SIG-M5 treated with dmso at 0.1 percent for 504 hours (cell line): Measurements from ENCODE around the gene DCST2.

Experiments
- DNase-seq: peaks from one replicate; lab custom pipeline; 2025; ENCODE audit not compliant: unreplicated experiment; lab: John Stamatoyannopoulos, UW

Gene DCST2

DNA sequence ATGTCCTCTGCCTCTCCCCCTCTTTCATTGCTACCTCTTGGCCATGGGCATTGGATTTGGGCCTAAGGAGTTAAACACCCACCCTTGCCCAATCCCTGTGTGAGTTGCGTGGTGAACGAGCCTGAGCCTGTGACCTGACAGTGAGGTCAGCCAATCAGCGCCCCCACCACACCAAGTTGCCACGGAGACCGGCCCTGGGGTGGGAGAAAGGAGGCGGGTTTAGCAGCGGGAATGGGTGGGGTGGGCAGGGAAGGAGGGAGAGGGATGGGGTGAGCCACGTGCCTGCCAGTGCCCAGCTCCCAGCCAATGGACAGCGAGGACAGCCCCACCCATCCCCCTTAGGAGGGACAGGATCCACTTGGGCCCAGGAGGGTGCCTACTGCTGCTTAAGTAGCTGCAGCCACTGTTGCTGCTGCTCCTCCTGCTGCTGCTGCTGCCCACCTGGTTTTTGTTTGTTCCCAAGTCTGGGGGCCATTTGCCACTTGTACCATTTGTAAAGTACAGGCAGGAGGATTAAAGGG lies 21.5 kb downstream of the DCST2 start:
- DNase-seq = peak; percentile 41

DNA sequence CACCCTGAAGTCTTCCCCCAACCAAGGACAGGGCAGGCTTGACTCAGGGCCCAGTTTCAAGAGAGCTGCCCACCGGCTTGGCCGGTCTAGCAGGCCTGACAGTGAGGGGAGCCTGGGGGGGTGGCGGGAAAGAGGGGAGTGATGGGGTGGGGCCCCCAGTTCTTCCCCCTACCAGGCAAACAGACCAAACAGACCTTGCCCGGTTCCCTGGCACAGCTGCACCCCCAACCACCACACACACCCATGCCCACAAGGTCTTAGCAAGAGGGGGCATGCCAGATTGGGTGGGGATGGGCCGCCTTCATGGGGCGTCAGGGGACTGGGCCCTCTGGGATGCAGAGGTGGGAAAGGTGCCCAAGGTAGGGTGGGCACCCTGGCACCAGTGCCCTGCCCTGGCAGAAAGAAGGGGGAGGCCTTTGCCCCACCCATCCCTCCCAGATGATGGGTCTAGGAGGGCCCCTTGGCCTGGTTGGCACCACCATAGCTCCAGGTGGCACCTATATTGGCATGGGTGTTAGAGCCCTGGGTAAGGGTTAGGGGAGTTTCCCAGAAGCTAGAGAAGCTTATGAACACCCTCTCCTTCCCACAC lies 22.1 kb downstream of the DCST2 start:
- no peak for DNase-seq

DNA sequence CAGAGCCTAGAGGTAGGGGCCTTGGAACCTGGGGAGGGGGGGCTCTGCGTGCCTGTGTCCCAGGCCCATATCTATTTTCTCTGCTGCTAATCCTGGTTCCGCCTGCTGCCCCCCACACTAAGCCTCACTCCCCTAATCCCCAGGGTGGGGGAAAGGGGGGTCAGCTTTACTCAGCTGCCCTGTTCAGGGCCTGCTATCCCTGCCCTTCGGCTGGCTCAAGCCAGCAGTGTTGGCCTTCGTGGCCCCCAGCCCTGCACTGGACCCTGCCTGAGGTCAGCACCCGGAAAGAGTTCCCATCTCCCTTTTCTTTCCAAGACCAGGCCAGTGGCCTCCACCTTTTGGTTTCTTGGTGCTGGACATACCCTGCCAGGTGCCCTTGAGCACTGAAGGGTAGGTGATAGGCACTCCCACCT lies 22.6 kb downstream of the DCST2 start:
- DNase-seq = no peak

DNA sequence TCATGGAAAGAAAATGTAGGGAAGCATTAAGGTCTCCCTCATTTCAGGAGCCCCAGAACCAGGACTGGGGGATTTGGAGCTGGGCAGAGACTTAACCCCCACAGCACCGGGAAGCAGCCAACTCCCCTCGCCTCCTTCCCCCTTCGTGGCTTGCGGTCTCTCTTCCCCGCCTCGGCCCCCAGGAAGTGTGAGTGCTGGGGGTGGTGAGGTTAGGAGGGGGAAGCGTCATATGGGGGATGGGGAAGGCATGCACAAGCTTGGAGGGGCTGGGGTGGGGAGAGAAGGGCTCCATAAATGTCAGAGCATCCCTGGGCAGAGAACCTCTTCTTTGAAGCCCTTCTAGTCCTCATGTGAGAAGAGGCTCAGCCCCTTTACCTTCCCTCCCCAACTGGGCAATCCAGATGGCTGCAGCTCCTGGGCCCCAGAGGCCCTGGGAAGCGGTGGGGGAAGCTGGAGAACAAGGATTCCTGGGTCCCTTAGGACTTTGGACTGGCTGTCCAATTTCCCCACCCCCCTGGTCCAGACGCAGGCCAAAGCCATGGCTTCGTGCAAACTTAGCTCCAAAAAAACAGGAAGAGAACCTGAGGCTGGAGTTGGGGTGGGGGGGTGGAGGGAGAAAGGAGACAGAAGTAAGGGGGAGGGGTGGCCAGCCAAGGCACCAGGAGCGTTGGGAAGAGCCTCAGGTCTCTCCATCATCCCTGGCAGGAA lies 23.2 kb downstream of the DCST2 start:
- peak; percentile 80 for DNase-seq

DNA sequence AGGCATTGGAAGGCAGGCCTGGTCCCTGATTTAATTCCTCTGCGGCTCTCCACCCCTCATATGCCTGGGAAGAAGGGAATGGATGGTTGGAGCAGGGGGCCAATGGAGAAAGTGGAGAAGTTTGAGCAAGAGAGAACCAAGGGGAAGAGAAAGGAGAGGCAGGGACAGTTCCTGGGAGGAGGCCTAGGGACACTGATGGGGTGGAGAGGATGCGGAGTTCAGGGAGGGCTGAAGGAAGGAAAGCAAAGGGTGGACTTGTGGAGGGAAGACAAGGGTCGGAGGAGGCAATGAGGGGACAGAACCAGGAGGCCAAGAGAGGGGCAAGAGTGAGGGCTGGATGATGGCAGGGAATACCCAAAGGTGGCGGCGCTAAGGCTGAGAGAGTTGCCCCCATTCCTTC lies 23.8 kb downstream of the DCST2 start:
- DNase-seq = no peak

DNA sequence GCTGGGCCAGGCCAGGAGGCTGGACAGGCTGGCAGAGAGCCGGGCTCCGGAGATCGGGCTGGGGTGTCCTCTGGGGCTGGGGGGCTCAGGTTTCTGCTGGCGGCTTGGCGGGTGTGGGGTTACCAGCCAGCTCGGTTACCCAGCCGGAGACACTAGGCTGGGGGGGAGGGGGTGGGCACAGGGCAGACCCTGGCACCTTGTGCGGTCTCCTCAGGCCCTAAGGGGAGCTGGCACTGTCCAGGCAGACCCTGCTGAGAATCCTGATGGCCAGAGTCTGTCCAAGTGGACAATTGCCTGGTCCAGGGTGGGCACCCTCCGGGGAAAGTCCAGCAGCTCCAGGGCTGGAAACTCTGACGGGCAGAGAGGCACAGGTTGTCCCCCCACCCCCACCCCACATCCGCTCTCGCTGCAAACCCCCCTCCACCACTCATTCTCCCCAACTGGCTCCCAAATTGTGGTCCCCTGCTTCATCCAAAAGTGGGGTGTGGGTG lies 24.3 kb downstream of the DCST2 start:
- DNase-seq = no peak

DNA sequence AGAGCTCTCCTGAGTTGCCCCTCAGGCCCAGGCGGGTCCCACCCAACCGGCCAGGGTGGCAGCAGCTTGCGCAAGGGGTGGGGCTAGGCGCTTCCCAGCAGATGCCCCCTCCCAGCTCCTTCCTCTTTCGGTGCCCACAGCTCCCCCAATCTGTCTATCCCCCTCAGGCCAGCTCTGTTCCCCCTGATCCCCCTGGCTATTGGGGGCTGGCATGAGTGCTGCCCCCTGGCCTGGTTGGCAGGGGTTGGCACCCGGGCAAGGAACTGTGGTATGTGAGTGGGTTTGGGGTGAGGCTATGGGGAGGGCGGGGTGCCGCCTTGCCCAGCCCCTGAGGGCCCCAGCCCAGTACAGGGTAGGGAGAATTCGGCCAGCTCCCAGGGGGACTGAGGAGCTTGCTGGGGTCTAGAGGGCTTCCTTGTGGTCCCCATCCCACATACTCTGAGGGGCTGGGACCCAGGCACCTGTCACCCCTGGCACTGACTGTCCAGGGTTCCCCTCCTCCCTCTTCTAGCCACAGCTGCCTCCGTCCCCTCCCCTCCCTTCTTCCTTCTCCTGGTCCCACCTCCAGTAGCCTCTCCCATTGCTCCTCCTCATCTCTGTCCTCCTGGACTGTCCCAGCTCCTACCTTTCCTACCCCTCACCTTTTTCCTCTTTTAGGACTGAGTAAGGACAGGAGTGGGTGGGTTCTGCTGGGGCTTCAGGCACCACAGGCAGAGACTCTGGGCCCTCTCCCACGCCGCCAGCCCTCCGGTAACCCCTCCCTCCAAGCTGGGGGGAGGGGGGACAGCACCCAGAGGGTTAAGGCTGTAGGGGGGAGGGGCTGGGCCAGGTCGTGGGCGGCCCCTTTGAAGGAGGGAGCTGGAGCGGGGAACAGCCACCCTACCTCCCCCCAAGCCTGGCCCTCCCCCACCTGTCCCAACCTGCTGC lies 25.3 kb downstream of the DCST2 start:
- DNase-seq = peak; percentile 80

DNA sequence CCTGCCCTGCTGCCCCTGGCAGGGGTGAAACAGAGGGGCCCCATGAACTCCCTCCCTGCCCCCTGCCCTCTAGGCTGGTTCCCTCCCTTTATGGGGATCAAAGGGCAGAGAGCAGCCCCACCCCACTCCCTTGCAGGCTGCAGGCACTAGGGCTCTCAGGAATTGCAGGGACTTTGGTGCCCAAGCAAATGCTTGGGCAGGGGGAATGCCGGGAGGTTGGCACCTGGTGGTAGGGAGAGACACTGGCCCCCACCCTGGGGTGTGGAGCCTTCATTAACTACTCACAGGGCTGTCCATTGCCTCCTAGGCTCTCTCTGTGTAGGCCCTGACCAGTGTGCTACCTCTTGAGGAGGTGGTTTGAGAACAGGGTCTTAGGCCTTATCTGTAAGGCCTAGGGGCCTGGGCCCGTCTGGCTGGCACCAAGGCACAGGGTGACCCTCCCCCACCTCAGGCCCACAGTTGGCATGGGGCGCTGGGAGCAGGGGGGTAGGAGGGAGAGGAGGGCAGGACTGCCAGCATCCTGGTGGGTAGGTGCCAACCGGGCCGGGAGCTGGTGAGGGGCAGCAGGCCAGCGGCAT lies 26.2 kb downstream of the DCST2 start:
- DNase-seq = no peak

DNA sequence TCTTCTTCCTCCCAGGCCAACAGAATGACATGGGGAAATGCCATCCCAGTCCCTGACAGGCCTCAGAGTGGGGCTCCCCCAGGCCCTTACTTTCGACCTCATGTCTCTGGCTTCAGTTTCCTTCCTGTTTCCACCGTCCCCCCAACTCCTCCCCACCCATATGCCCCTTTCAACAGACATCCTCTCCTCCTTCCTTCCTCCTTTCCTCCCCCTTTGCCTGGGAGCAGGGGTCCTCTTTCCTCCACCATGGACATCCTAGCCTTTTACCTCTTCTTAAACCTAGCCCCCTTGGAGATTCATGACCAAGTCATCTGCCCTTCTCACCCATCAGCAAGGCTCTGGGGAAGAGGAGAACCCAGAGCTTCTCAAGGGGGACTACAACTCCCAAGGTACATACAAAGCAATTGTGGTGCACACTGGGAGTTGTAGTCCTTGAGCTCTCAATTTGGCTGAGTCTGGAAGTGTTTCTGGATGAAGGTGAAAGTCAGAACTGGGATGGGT lies 26.9 kb downstream of the DCST2 start:
- DNase-seq = peak; percentile 92

DNA sequence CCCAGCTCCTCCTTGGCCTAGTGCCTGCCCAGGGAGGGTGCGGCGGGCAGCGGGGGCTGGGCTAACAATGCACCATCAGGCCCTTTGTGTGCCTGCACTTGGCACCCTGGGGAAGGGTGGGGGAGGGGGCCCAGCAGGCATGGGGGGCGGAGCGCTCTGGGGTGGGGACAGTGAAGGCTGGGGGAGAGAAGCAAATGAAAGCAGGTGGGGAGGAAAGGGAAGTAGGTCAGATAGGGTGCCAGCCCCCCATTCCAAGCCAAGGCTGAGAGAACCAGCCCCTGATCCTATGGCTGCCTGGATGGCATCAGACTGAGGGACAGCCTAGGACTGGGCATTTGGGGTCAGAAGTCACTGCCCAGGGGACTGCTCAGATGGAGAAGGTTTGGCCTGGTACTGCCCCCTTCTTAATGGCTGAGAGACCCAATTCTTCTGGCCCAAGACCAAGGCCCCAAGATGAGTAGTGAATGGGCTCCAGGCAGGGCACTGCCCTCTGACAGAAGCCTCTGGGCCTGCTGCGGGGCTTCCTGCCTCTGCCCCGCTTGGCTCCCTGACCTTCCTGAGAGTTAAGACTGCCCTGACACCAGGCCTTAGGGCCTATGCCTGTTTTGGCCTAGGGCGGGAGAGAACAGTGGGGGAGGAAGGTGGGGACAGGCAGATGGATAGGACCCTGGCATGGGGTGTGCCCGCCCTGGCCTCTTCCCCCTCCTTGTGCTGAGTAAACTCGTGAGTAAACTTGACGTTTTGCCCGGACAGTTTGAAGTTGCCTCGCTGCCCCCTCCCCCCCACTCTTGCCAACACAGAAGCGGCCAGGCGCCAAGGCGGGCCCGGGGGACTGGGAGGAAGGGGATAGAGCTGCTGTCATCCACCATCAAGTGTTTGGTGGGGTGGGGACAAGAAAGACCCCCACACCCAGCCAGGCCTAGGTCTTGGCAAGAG lies 28.2 kb downstream of the DCST2 start:
- DNase-seq = no peak

DNA sequence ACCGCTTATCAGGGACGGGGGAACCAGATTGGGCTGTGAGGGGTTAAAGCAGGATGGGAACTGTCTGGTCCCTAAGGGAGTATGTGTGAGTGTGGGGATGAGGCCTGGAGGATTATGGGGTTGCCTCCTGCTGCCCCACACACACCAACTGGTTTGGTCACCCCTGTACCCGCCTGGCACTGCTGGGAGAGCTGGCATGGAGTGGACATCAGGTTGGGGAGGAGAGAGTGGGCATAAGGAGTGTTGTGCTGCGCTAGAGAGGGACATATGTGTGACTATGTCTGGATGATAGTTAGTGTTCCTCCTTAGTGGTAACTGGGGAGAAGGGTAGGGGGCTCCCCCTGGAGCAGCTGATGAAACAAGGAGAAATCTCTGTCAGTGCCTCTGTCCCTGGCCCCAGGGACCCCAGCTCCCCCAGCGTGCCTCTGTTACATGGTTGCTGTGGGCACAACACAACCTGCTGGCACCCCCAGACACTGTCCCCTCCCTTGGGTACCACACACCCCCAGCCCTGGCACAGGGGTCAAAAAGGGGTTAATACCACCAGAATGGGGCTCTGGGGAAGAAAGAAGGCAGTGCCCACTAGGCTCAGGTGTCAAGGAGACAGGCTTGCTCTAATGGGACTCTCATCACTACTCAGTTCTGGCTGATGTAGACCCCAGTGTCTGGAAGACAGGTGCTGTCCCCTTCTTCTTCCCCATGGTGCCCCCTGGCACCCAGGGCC lies 29.1 kb downstream of the DCST2 start:
- no peak for DNase-seq

DNA sequence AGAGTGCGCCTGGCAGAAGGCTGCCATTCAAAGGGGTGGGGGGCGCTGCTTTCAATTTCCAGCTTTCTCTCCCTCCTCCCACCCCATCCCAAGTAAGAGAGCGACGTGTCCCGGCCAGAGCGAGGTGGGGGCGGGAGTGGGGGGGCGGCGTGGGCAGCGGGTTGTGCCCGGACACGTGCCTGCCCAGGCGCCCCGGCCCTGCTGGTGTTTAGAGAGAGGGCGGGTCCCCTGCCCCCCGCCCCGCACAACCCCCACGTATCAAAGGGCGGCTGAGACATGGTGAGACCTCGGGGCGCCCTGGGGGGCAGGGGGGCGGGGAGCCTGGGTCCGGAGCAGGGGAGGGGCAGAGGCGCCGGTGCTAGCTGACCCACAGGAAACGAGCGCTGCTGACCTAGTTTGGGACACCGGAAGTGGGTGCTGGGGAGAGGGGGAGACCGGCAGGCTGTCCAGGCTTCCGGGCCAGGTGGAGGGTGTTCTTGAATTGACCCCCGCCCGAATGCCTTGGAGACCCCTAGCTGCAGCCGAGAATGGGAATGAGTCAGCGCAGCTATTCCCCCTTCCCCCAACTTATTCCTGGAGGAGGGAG lies 29.7 kb downstream of the DCST2 start:
- no peak for DNase-seq

DNA sequence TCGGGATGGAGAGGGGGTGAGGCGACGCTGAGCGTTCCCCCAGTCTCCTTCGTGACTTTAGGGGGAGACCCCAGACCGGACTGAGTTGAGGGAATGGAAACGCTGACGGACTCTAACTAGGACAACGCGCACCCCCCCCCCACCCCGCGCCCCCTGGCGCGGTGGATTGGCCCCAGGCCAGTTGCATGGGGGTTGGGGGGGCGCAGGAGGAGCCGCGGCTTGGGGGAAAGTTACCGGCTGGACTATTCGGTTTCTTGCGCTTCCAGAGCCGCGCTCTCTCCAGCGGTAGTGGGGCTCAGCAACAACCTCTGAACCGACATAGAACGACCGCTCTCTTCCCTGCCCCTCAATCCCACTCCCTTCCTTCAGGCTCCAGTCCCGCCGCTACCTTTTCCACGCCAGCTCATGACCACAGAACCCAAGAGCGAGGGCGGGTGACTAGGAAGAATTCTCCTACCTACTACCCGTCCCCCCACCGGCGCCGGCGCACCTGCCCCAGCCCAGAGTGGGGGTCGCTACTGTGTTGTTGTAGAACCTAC lies 30.3 kb downstream of the DCST2 start:
- no peak for DNase-seq

DNA sequence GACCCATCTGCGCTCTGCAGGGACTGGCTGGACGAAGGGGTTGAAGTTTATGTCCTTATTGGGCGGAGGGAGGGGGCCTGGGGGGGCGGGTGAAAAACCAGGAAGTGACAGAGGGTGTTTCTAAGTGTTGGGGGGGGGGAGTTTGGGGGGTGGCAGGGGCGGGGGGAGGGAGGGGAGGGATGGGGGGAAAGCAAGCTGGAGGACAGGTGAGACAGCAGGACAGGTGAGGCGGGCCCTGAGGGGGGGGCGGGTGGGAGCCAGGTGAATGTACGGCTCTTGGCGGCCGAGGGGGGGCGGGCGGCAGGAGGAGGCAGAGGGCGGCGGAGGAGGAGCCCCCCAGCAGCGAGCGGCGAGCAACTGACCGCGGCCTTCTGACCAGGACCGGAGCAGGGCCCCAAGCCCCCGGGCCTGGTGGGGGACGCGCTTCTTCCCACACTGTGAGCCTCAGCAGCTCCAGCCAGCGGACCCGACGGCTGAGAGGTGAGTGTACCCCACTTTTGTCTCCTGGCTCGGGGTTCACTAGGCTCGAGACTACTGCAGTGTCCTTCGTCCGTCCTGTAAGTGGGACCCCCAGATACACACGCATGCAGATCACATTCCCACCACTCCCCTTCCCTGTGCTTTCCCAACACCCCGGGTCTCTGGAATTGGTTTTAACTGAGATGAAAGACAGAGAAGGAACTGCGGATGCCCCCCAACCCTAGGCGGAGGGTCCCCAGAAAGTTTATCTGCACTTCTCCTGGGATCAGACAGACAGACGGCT lies 30.9 kb downstream of the DCST2 start, which contains the start of gene ZBTB7B:
ZBTB7B (plus strand) TSS at position 339 of the 763 bp plus-strand sequence. CDS start 11,859 bp downstream, outside the sequence.
- DNase-seq = peak; percentile 95

DNA sequence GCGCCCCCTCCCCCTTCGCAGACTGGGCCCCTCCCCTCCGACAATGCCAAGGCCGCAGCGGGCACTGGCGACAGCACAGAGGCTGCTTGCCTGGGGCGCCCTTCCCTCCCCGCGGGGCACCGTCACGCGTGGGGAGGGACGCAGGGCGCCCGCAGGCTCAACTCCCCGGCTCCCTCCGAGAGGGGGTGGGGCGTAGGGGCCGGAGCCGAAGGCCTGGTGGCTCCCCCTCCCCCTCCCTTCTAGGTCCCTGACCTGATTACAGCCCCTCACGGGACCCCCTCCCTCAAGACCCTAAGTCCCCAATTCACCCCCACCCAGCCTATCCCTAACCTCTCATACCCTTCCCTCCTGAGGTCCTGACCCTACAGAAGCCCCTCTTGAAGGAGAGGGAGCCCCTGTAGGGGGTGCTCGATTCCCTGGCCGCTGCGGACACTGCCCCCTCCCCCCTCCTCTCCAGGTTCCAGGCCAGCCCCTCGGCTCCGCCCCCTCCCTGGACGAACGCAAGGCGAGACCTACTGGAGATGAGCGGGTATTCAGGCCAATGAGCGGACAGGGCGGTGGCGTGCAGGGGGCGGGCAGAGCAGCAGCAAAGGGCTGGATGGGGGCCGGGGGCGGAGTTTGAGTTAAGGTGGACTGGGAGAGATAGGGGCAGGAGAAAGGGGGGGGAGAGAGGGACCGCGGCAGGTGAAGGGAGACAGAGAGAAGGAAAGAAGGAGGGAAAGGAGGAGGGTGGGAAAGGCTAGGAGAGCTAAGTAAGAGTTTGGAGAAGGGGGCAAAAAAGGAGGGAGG lies 31.7 kb downstream of the DCST2 start:
- peak; percentile 100 for DNase-seq

DNA sequence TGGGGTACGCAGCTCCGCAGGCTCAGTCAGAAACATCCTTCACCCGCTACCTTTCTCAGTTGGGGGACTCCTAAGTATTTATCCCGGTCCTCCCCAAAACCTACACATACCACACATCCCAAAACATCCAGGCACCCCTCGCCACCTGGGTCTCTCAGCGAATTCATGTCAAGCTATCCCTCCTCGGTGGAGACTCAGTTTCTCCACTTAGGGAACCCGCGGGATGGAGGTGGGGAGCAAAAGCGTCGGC lies 32.2 kb downstream of the DCST2 start:
- peak; percentile 87 for DNase-seq
